Mesenchymal stem cell (in vitro differentiated cells and primary cell): Measurements from ENCODE around the gene SEMG2.

Experiments used
- DNase-seq: peaks from one replicate; pipeline ENCODE4 v3.0.0-alpha.2; 2013
- H2AFZ ChIP-seq: one replicate; pipeline ENCODE4 v1.6.1; 2013; ENCODE audit warnings: low read depth, mild to moderate bottlenecking, control low read depth, inconsistent platforms, low read length, moderate library complexity
- H2AK5ac ChIP-seq: 2 replicates; pipeline ENCODE4 v1.6.1; 2013; ENCODE audit warnings: low read length, moderate library complexity, mild to moderate bottlenecking, inconsistent platforms; ENCODE audit not compliant: severe bottlenecking
- H2BK120ac ChIP-seq: one replicate; pipeline ENCODE4 v1.6.1; 2013; ENCODE audit warnings: low read depth, mild to moderate bottlenecking, inconsistent platforms, low read length, moderate library complexity
- H2BK12ac ChIP-seq, 2 experiments: one replicate each; pipeline ENCODE4 v1.6.1; 2013; ENCODE audit warnings: inconsistent platforms in 2 of 2, low read length in 2 of 2, mild to moderate bottlenecking in 2 of 2, moderate library complexity in 2 of 2, control low read depth in 1 of 2
- H2BK15ac ChIP-seq: one replicate; pipeline ENCODE4 v1.6.1; 2013; ENCODE audit warnings: mild to moderate bottlenecking, low read depth, inconsistent platforms; ENCODE audit not compliant: poor library complexity, severe bottlenecking
- H2BK5ac ChIP-seq: 2 replicates; pipeline ENCODE4 v1.6.1; 2013; ENCODE audit warnings: low read depth, mild to moderate bottlenecking, low read length, control low read depth, inconsistent platforms; ENCODE audit not compliant: poor library complexity, severe bottlenecking
- H3K14ac ChIP-seq, 2 experiments: one replicate each; pipeline ENCODE4 v1.6.1; 2013; ENCODE audit warnings: inconsistent platforms in 2 of 2, low read length in 2 of 2, control low read depth in 1 of 2, mild to moderate bottlenecking in 1 of 2, moderate library complexity in 1 of 2
- H3K18ac ChIP-seq, 2 experiments: one replicate each; pipeline ENCODE4 v1.6.1; 2013; ENCODE audit warnings: inconsistent platforms in 2 of 2, low read length in 2 of 2, control low read depth in 1 of 2, low read depth in 1 of 2, mild to moderate bottlenecking in 1 of 2
- H3K23ac ChIP-seq, 2 experiments: one replicate each; pipeline ENCODE4 v1.6.1; 2013; ENCODE audit warnings: inconsistent platforms in 2 of 2, low read length in 2 of 2, mild to moderate bottlenecking in 2 of 2, moderate library complexity in 2 of 2, control low read depth in 1 of 2
- H3K27ac ChIP-seq: 2 replicates; pipeline ENCODE4 v1.5.1; 2013; ENCODE audit warnings: mild to moderate bottlenecking, moderate library complexity, low read length, control low read depth, inconsistent platforms; ENCODE audit not compliant: poor library complexity, severe bottlenecking
- H3K27me3 ChIP-seq, 2 experiments: 2 replicates each; pipeline versions ENCODE4 v1.6.1 to v1.7.0; 2013; ENCODE audit warnings: low read length in 2 of 2, mild to moderate bottlenecking in 2 of 2, moderate library complexity in 2 of 2, control low read depth in 1 of 2, inconsistent platforms in 1 of 2; ENCODE audit not compliant: control insufficient read depth in 1 of 2, insufficient read depth in 1 of 2
- H3K36me3 ChIP-seq, 2 experiments: 2 replicates each; pipeline versions ENCODE4 v1.6.1 to v1.7.0; 2013; ENCODE audit warnings: low read length in 2 of 2, control low read depth in 1 of 2, inconsistent platforms in 1 of 2, low read depth in 1 of 2, mild to moderate bottlenecking in 1 of 2; ENCODE audit not compliant: insufficient read depth in 2 of 2, control insufficient read depth in 1 of 2
- H3K4ac ChIP-seq, 2 experiments: one replicate each; pipeline ENCODE4 v1.6.1; 2013; ENCODE audit warnings: inconsistent platforms in 2 of 2, low read length in 2 of 2, mild to moderate bottlenecking in 2 of 2, moderate library complexity in 2 of 2, control low read depth in 1 of 2, low read depth in 1 of 2
- H3K4me1 ChIP-seq: 2 replicates; pipeline ENCODE4 v1.6.1; 2013; ENCODE audit warnings: low read depth, low read length, control low read depth; ENCODE audit not compliant: control insufficient read depth, insufficient read depth
- H3K4me2 ChIP-seq: 2 replicates; pipeline ENCODE4 v1.6.1; 2013; ENCODE audit warnings: low read length, mild to moderate bottlenecking, inconsistent platforms; ENCODE audit not compliant: poor library complexity, severe bottlenecking
- H3K4me3 ChIP-seq, 2 experiments: 2 replicates each; pipeline versions ENCODE4 v1.5.1 to v1.7.0; 2013; ENCODE audit warnings: low read length in 2 of 2, mild to moderate bottlenecking in 2 of 2, control low read depth in 1 of 2, low read depth in 1 of 2; ENCODE audit not compliant: insufficient read depth in 1 of 2
- H3K79me1 ChIP-seq: replicated peaks from 2 replicates; pipeline ENCODE4 v1.6.1; 2013; ENCODE audit warnings: mild to moderate bottlenecking, control low read depth, low read length, inconsistent platforms; ENCODE audit not compliant: poor library complexity, severe bottlenecking
- H3K9ac ChIP-seq: 2 replicates; pipeline ENCODE4 v1.7.0; 2013; ENCODE audit warnings: mild to moderate bottlenecking, low read length, moderate library complexity
- H3K9me3 ChIP-seq: 2 replicates; pipeline ENCODE4 v1.7.0; 2013; ENCODE audit warnings: mild to moderate bottlenecking, low read length; ENCODE audit not compliant: control insufficient read depth
- H4K8ac ChIP-seq: one replicate; pipeline ENCODE4 v1.6.1; 2013; ENCODE audit warnings: inconsistent platforms, mild to moderate bottlenecking, low read length, moderate library complexity
- H4K91ac ChIP-seq: one replicate; pipeline ENCODE4 v1.6.1; 2013; ENCODE audit warnings: mild to moderate bottlenecking, low read length, inconsistent platforms
- WGBS: methylation state at CpG from one replicate; pipeline ENCODE4 v1.1.7; 2013; ENCODE audit warnings: mixed read lengths; 5-methylcytosine and 5-hydroxymethylcytosine counted together

Gene SEMG2

GRCh38 chr20:45266977-45267376 is 45.8 kb downstream of the SEMG2 start:
- no peak overlapping the region for H2BK15ac ChIP-seq
- no peak overlapping the region for H3K18ac ChIP-seq
- no peak overlapping the region for H2BK5ac ChIP-seq
- H4K8ac ChIP-seq = no peak overlapping the region
- no peak overlapping the region for H3K9ac ChIP-seq
- H4K91ac ChIP-seq = no peak overlapping the region
- no peak overlapping the region for H2AK5ac ChIP-seq
- no peaks in the 10 kb centered on the region for H3K9me3 ChIP-seq
- no peak overlapping the region for H3K4me2 ChIP-seq
- H3K4me3 ChIP-seq = no peak overlapping the region
- H2BK12ac ChIP-seq = no peak overlapping the region
- H2AFZ ChIP-seq = no peak overlapping the region
- peaks cover 17 to 24% of the 10 kb centered on the region in 2 experiments for H3K27me3 ChIP-seq
- H3K27ac ChIP-seq = no peak overlapping the region
- H3K14ac ChIP-seq = no peak overlapping the region
- H3K36me3 ChIP-seq = no peaks in the 10 kb centered on the region
- no peaks in the 10 kb centered on the region for H3K79me1 ChIP-seq
- H2BK120ac ChIP-seq = no peak overlapping the region
- no peak overlapping the region for H3K4ac ChIP-seq
- H3K4me1 ChIP-seq = no peaks in the 10 kb centered on the region
- H3K23ac ChIP-seq = no peak overlapping the region
- no peak for DNase-seq

GRCh38 chr20:45268531-45268930 is 47.4 kb downstream of the SEMG2 start:
- no peak overlapping the region for H2BK5ac ChIP-seq
- no peak overlapping the region for H3K18ac ChIP-seq
- H2BK12ac ChIP-seq = no peak overlapping the region
- no peak overlapping the region for H3K4ac ChIP-seq
- no peak overlapping the region for H2AK5ac ChIP-seq
- H3K9ac ChIP-seq = no peak overlapping the region
- H2BK15ac ChIP-seq = no peak overlapping the region
- no peak overlapping the region for H4K91ac ChIP-seq
- no peak overlapping the region for H3K23ac ChIP-seq
- H3K27me3 ChIP-seq = peaks cover 29 to 30% of the 10 kb centered on the region in 2 experiments
- no peaks in the 10 kb centered on the region for H3K4me1 ChIP-seq
- H3K79me1 ChIP-seq = no peaks in the 10 kb centered on the region
- H2AFZ ChIP-seq = no peak overlapping the region
- H3K9me3 ChIP-seq = no peaks in the 10 kb centered on the region
- H4K8ac ChIP-seq = no peak overlapping the region
- 25% methylated on average over 1 of the region's 3 CpGs for WGBS
- H2BK120ac ChIP-seq = no peak overlapping the region
- no peak overlapping the region for H3K4me2 ChIP-seq
- DNase-seq = no peak
- no peaks in the 10 kb centered on the region for H3K36me3 ChIP-seq
- H3K14ac ChIP-seq = no peak overlapping the region
- H3K4me3 ChIP-seq = no peak overlapping the region
- no peak overlapping the region for H3K27ac ChIP-seq

GRCh38 chr20:45269056-45269455 is 47.9 kb downstream of the SEMG2 start:
- no peaks in the 10 kb centered on the region for H3K4me1 ChIP-seq
- H3K79me1 ChIP-seq = no peaks in the 10 kb centered on the region
- 86% methylated on average over 3 of the region's 3 CpGs for WGBS
- H3K9ac ChIP-seq = no peak overlapping the region
- no peak overlapping the region for H2AFZ ChIP-seq
- H2AK5ac ChIP-seq = no peak overlapping the region
- no peak overlapping the region for H3K4ac ChIP-seq
- H3K14ac ChIP-seq = no peak overlapping the region
- DNase-seq = no peak
- peaks cover 32 to 33% of the 10 kb centered on the region in 2 experiments for H3K27me3 ChIP-seq
- no peak overlapping the region for H3K4me3 ChIP-seq
- no peak overlapping the region for H3K27ac ChIP-seq
- no peaks in the 10 kb centered on the region for H3K36me3 ChIP-seq
- no peak overlapping the region for H3K18ac ChIP-seq
- H2BK5ac ChIP-seq = no peak overlapping the region
- H3K9me3 ChIP-seq = no peaks in the 10 kb centered on the region
- no peak overlapping the region for H3K23ac ChIP-seq
- no peak overlapping the region for H2BK120ac ChIP-seq
- H4K8ac ChIP-seq = no peak overlapping the region
- H4K91ac ChIP-seq = no peak overlapping the region
- H2BK12ac ChIP-seq = no peak overlapping the region
- no peak overlapping the region for H2BK15ac ChIP-seq
- H3K4me2 ChIP-seq = no peak overlapping the region

- Histone ChIP-seq H2BK12ac (no peak overlapping the region), H4K91ac (no peak overlapping the region), H3K14ac (no peak overlapping the region), H2BK120ac (no peak overlapping the region), H3K4me2 (no peak overlapping the region), H3K4ac (no peak overlapping the region), H2BK5ac (no peak overlapping the region), H3K36me3 (no peaks in the 10 kb centered on the region), H3K4me1 (no peaks in the 10 kb centered on the region), H3K9me3 (no peaks in the 10 kb centered on the region), H3K79me1 (no peaks in the 10 kb centered on the region), H2BK15ac (no peak overlapping the region), H3K9ac (no peak overlapping the region), H3K27ac (no peak overlapping the region), H3K18ac (no peak overlapping the region), H4K8ac (no peak overlapping the region), H2AK5ac (no peak overlapping the region), H2AFZ (no peak overlapping the region), H3K27me3 (peaks cover 33 to 35% of the 10 kb centered on the region in 2 experiments), H3K23ac (no peak overlapping the region), H3K4me3 (no peak overlapping the region)
- WGBS = 78% methylated on average over 3 of the region's 4 CpGs
- no peak for DNase-seq
Observed at GRCh38 chr20:45269754-45270270, 48.6 kb downstream of the SEMG2 start.
